KG1 (cell line): ENCODE results near the gene RABL6.

Experiments used
- DNase-seq: peaks from one replicate; lab custom pipeline; 2025; lab: John Stamatoyannopoulos, UW

The RABL6 gene

DNA sequence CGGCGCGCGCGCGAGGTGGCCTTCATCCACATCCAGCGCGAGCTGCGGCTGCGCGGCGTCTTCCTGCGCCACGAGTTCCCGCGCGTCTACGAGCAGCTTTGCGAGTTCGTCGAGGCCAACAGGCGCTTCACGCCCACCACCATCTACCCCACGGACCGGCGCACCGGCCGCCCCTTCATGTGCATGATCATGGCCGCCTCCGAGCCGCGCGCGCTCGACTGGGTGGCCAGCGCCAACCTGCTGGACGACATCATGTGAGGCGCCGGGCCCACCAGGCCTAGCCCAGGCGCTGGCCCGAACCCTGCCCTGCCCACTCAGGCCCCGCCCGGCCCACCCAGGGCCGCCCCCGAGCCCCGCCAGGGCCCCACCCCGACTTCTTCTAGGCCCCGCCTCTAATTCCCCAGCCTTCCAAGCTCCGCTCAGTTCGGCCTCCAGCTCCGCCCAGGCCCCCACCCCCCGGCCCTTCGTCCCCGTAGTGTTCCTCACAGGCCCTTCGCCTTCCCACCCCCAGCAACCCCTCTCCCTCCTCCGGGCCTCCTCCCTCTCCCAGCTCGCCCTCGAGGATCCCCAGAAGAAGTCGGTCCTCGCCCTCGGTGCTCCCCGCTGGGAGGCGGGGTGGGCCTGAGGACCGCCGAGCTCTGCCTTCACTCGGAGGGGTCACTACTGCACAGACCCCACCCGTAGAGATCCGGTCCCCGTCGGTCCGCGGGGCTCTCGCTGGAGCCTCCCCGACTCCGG, 39.5 kb downstream of the RABL6 start:
- no peak for DNase-seq

DNA sequence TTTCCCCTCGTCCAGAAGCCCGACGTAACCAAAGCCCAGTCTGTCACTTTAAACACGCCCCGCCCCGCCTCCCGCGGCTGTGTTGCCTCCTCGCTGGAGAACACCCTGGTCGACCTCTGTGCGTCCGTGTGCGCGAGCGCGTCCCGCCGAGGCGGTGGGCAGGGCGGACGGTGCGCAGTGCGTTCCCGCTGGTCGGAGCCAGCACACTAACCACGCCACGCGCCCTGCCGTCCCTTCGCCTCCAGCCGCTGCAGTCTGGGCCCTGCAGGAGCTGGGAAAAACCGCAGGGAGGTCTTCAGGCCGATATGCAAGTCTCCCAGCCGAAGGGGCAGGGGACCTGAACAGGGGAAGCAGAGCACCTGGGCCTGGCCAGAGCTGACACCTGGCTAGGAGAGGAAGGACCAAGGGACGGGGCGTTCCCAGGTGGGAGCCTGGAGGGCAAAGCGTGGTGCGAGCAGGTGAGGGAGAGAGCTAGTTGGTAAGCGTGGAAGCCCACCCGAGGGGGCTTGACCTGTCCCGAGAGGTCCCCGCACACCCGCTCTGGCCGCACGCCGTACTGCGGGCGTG, 40.2 kb downstream of the RABL6 start:
- DNase-seq, result no peak

DNA sequence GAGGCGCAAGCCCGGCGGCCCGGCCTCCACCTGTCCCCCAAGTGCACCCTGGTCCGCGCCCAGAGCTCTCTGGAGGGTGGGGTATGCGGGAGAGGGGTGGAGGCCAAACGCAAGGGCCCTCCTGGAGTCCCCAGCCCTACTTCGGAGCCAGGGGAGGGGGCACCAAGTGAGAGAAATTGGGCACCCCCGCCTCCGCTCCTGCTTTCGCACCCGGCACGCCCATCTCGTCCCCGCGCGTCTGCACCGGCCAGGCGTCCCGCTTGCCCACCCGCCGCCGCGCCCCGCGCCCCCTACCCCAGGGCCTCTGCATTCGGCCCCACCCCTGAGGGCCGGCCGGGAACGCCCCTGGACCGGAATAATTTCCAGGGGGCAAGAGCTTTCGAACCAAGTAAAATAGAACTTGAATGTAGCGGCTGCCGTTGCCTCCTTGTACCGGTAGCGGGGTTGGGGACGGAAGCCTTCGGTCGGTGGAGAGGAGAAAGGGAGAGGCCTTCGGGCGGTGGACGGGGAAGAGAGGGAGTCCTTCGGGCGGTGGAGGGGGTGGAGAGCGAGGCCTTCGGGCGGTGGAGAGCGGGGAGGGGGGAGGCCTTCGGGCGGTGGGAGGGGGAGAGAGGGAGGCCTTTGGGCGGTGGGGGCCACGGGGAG, 40.8 kb downstream of the RABL6 start:
- DNase-seq, result no peak

DNA sequence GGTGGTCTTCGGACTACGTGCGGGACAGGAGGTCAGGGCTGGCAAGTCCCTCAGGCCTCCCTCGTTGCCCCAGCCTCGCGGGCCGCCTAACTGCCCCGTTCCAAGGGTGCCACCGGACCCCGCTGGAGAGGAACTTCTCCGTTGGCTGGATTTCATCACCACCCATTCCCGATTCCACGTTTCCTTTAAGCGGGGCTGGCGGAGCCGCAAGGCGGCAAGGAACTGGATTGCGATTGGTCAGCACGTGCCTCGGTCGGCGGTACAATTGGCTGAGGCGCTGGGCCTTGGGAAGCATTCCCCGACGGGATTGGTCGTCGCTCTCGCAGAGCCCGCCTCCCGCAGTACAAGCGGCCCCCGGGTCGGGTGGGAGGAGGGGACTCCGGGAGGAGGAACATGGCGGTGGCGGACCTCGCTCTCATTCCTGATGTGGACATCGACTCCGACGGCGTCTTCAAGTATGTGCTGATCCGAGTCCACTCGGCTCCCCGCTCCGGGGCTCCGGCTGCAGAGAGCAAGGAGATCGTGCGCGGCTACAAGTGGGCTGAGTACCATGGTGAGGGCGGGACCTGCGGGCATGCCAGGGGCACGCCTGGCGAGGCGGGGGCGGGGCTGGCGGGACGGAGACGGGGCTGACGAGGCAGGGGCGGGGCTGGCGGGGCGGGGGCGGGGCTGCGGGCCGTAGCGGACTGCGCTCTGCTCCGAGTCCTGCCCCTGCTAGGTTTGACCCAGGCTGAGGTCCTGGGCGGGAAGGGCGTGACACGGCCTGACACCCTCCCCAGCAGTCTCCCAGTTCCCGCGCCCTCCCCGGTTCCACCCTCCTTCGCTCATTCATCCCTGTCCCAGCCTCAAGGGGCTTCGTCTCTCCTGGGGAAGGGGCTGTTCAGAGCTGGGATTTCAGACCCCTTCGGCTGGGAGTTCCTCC, 41.6 kb downstream of the RABL6 start, which contains the start of gene PHPT1:
Gene PHPT1, plus strand, starts transcription at position 372 of the 922 bp plus-strand sequence. Its CDS starts 22 bp downstream, at position 394.
- peak; percentile 96 for DNase-seq

DNA sequence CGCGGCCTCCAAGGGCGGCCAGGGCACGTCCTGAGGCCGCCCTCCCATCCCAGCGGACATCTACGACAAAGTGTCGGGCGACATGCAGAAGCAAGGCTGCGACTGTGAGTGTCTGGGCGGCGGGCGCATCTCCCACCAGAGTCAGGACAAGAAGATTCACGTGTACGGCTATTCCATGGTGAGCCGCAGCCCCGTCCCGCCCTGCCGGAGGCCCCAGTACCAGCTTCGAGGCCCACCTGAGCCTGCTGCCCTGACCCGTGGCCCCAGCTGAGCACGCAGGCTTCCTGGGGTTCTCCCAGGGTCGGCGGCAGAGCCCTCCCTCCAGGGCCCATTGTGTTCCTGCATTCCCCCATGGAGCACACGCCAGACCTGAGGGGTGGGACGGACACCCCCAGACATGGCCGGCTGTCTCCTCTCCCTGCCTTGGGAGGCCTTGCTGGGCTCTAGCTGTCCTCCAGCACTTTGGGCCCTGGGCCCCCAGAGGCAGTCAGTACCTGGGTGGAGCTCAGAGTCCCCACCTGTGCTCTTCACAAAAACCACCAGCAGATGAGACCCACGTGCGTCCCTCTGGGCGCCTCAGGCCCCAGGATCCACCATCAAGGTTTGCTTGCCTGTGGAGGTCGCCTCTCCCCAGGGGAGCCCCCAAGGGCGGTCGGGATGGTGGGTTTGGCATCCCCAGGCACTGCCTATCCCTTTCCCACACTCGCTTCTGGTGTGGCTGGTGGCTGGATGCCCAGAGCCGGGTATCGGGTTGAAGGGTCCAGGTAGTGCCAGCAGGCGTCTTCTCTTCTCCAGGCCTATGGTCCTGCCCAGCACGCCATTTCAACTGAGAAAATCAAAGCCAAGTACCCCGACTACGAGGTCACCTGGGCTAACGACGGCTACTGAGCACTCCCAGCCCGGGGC, 42.5 kb downstream of the RABL6 start:
- no peak for DNase-seq

DNA sequence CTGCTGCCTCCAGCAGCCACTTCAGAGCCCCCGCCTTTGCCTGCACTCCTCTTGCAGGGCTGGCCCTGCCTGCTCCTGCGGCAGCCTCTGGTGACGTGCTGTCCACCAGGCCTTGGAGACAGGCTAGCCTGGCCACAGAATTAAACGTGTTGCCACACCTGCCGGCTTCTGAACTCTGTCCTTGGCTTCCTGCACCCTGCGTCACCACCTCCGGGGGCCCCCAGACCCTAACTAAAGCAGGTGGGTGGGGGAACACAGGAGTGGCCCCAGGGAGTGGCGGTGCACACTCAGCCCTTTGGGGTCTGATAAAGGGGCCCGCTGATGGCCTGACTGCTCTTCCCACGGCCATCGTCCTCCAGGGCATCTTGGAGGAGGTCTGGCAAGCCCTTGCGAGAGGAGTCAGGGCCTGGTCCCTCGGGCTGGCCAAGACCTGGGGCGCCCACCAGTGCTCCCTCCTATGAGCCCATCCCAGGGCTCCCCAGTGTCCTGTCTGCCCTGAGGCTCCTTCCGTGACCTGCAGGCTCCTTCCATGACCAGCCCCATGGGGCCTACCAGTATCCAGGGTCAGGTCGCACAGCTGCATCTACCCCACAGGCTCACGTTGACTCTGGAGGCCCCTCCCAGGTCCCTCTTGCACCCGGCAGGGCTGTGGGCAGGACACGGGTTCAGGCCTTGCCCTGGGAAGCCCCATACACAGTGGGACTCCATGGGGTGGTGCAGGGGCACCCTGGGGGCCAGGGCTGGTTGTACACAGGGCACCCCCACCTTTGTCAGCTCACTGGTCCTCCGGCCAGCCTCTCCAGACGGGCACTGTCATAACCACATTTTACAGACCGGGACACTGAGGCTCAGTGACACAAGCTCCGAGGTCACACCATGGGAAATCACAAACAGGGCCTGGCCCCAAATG, 43.4 kb downstream of the RABL6 start:
- DNase-seq, result no peak

DNA sequence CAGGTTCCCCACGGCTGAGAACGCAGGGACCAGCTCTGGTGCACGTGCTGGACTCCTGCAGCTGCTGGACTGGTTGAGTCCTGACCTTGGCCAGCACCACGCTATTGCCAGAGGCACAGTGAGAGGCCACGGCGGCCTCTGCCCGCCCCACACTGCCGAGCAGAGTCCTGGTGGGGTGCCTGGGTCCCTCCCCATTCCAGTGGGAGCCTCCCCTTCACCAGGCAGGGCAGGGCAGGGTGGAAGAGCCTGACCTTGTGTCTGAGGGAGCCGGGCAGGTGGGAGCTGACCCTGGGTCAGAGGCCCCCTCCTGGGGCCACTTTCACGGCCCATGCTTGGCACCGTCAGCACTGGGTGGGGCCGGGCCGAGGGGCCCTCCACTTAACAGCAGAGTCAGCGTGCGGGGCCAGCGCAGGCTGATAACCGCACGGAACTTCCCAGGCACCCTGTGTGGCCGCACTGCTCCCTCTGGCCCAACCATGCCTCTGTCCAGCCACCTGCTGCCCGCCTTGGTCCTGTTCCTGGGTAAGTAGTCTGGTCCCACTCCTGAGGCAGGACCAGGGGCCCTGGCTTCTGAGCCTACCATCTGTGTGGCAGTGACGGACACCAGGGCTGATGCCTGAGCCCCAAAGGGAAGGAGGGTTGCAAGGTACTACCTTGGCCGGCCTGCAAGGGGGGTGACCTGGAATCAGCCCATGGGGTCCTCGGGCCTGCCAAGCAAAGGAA, 44.4 kb downstream of the RABL6 start, which contains the start of gene MAMDC4:
Gene MAMDC4, plus strand, starts transcription at position 406 of the 723 bp plus-strand sequence. Its CDS starts 71 bp downstream, at position 477.
- no peak for DNase-seq

DNA sequence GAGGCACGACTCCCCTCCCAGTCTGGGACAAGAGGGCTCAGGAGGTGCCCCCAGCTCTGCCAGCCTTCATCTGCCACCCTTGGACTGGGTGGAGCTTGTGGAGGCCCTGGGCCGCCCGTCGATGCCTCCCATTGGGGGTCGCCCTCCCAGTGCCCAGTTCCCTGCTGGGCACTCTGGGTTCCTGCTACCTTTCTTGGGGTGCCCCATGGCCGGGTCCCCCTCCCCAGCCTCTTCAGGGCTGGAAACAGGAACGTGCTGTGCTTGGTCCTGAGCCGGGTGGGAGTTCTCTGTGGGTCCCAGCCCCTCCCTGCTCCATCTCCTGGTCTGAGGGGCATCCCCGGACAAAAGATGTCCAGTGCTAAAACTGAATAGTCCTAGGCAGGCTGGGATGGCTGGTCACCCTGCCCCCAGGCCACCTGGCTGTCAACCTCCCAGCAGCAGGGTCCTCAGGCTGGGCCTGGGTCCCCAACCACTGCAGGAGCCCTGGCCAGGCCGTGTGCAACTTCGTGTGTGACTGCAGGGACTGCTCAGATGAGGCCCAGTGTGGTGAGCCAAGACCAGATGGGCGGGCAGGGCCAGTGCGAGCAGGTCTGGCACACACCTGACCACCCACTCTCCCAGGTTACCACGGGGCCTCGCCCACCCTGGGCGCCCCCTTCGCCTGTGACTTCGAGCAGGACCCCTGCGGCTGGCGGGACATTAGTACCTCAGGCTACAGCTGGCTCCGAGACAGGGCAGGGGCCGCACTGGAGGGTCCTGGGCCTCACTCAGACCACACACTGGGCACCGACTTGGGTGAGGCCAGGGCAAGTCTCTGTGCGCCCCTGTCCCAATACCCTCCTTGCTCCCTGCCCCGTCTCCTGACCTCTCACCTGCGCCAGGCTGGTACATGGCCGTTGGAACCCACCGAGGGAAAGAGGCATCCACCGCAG, 45.2 kb downstream of the RABL6 start:
- no peak for DNase-seq

DNA sequence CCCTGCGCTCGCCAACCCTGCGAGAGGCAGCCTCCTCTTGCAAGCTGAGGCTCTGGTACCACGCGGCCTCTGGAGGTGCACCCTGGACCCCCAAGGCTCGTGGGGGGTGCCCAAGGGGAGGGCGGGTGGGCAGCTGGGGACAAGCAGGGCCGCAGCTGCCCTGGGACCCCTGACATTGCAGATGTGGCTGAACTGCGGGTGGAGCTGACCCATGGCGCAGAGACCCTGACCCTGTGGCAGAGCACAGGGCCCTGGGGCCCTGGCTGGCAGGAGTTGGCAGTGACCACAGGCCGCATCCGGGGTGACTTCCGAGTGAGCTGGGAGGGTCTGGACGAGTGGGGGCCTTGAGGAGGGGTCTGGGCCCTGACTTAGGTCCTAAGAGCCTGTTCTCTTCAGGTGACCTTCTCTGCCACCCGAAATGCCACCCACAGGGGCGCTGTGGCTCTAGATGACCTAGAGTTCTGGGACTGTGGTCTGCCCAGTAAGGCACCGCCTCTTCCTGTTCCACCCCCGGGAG, 45.9 kb downstream of the RABL6 start:
- no peak for DNase-seq

DNA sequence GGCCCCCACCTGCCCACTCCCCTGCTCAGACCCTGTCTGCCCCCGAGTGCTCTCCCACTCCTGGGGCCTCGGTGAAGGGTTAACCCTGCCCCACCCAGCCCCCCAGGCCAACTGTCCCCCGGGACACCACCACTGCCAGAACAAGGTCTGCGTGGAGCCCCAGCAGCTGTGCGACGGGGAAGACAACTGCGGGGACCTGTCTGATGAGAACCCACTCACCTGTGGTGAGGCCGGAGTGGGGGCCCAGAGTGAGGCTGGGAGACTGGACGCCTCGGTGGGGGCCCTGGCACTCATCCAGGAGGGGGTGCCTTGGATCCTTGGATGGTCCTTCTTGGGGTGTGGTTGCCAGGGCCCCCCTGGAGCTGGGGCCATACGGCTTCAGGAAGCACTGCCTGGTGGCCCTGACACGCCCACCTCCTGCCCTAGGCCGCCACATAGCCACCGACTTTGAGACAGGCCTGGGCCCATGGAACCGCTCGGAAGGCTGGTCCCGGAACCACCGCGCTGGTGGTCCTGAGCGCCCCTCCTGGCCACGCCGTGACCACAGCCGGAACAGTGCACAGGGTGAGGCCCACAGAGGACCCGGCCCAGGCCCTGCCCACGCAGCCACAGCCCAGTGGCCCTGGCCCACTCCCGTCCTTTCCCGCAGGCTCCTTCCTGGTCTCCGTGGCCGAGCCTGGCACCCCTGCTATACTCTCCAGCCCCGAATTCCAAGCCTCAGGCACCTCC, 46.5 kb downstream of the RABL6 start:
- DNase-seq, result no peak

DNA sequence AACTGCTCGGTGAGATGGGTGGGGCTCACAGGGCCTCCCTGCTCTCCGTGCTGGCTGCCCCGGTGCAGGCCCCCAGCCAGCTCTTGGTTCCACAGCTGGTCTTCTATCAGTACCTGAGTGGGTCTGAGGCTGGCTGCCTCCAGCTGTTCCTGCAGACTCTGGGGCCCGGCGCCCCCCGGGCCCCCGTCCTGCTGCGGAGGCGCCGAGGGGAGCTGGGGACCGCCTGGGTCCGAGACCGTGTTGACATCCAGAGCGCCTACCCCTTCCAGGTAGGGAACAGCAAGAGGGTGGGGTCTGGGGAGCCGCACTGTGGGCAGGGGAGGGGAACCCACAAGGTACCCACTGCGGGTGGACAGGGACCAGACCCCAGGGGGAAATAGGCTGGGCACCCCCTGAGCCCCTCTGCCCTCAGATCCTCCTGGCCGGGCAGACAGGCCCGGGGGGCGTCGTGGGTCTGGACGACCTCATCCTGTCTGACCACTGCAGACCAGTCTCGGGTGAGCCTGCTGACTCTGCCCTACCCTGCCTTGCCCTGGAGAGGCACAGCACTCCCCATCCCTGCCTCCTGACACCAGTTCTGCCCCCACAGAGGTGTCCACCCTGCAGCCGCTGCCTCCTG, 47.2 kb downstream of the RABL6 start:
- no peak for DNase-seq

DNA sequence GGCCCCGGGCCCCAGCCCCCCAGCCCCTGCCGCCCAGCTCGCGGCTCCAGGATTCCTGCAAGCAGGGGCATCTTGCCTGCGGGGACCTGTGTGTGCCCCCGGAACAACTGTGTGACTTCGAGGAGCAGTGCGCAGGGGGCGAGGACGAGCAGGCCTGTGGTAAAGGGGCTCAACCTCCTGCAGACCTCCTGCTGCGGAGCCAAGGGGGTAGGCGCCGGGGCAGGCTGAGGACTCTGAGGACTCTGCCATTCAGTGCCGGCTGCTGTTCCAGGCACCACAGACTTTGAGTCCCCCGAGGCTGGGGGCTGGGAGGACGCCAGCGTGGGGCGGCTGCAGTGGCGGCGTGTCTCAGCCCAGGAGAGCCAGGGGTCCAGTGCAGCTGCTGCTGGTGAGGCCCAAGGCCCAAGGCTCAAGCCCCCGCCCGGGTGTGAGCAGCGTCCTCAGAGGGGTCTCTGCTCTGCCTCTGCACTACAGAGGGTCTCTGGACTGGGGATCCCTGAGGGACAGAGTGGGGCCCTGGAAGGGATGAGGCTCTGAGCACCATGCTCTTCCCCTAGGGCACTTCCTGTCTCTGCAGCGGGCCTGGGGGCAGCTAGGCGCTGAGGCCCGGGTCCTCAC, 47.8 kb downstream of the RABL6 start:
- no peak for DNase-seq

DNA sequence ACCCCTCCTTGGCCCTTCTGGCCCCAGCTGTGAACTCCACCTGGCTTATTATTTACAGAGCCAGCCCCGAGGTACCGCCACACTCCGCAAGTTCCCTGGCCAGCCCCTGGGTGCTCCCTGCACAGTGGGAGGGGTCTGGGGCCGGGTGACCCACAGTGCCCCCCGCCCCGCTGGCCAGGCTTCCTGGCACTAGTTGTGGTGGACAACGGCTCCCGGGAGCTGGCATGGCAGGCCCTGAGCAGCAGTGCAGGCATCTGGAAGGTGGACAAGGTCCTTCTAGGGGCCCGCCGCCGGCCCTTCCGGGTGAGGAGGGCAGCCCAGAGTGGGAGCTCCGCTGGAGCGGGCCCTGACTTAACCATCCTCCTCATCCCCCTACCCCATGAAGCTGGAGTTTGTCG, 48.3 kb downstream of the RABL6 start:
- no peak for DNase-seq

DNA sequence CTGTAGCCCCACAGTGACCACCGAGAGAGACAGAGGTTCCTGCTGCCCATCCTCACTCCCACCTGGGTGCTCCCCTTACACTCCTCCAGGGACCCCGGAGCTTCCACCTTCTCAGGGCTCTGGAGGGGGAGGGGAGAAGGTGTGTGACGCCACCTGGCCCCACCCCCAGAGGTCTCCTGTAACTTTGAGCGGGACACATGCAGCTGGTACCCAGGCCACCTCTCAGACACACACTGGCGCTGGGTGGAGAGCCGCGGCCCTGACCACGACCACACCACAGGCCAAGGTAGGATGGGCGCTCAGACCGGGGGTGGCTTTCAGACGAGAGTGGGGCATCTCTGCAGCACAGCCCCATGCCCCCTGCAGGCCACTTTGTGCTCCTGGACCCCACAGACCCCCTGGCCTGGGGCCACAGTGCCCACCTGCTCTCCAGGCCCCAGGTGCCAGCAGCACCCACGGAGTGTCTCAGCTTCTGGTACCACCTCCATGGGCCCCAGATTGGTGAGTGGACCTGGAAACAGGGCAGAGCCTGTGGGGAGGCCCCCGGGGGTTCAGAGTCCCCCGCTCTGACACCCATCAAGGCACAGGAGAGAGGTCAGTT, 48.9 kb downstream of the RABL6 start:
- DNase-seq, result no peak

DNA sequence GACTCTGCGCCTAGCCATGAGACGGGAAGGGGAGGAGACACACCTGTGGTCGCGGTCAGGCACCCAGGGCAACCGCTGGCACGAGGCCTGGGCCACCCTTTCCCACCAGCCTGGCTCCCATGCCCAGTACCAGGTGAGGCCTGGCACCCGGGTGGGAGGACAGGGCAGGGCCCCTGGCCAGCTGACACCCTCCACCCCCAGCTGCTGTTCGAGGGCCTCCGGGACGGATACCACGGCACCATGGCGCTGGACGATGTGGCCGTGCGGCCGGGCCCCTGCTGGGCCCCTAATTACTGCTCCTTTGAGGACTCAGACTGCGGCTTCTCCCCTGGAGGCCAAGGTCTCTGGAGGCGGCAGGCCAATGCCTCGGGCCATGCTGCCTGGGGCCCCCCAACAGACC, 49.4 kb downstream of the RABL6 start:
- no peak for DNase-seq
